ENCODE results near the gene UGDH.
A peak's percentile ranks its signal among the peaks of the same experiment; 100 is the strongest.
"Not testable (repeated sequence)": the region's sequence is repeated elsewhere in the genome, so short reads cannot be mapped to it uniquely, and the experiment has no call there.

UGDH gene

DNA sequence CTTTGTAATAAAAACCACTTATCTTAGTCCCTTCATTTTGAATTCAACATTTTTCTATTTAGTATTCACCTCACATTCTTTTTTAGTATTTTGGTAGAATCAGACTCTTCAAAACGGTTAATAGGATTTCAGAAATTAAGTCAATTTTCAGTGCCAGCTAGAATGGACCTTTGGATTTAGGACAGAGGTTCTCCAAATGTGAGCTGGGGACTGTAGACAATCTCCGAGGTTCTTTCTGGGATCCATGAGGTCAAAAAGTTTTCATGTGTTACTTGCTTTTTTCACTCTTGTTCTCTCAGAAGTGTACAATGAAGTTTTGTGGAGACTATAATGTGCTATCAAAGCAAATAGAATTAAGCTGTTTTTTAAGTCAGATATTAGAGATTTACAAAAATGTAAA, 2.3 kb upstream of the UGDH start:
- no peak for DNase-seq (ENCODE audit: low spot score)

DNA sequence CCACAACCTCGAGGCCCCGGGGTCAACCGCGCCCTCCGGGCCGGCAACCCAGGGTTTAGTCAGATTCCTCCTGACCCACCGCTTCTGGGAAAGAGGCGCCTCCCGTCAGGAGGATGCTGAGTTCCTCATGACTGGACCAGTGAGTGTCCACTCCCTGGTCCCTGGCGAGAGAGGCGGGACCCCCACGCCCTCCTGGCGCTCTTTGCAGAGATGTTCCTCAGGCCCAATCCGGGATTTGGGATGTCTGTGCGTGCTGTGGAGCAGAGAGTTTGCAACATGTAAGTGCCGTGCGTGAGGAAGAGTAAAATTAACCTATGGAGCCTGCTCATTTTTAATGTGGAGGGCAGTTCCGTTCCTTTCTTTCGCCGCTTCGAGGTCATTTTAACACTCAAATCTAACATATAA, 824 bp upstream of the UGDH start:
- DNase-seq (ENCODE audit: low spot score) = no peak

DNA sequence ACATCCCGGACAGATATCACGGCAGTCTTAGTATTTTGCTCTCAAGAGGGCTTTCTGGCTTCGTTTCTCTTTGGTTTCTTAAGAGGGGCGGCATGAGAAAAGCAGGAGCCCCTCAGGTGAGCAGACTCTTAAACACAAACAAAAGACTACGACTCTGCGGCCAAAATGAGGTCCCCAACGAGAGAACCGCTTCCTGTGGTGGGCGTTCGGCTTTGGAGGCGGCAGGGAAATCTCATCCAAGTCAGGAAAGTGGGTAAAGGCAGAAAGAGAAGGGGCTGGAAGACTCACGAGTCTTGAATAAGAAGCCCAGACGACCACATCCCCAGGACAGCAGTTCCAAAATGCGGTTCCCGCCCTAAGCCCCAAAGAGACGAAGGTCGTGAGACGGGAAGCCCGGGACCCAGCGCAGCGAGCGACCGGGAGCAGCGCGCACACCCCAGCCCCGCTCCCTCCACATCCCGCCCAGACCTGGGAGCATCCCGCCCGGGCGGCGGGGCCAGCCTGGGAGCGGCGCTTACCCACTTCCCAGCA, 409 bp downstream of the UGDH start:
- DNase-seq (ENCODE audit: low spot score) = peak; percentile 21

DNA sequence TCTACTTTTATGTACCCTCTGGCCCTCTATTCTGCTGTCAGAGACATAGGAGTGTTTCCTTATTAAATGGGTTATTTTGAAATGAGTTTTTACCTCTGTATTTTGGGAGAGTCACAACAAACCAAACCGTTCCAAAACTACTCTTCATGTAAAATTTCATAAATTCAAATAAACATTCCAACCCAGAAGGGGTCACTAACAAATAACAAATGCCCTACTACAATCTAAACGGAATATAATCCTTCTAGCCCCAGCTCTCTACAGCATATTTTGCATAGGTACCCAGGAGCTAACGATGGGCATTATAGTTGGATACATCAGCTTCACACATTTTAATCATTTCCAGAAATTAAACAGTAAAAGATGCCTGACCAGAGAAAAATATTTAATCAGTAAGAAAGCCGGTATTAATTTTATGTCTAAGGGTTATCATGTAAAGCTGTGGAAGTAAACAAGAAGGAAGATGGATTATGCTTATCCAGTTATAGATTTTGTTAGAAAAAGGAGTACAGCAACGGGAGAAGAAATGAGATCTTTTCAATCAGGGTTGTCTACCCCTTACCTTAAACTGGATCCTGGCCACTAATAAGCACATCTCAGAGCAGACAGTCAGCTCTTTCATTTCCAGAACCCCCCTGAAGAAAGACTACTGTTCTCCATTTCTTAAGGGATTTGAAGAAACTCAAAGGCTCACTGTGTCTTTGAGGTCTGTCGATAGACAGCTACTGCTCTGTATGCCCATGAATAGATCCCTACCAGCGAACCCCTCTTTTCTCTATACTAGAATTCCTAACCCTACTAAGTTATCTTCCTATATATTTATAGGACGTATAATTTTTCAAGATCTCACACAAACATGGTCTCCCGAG, 1.2 kb downstream of the UGDH start:
- no peak for DNase-seq (ENCODE audit: low spot score)

DNA sequence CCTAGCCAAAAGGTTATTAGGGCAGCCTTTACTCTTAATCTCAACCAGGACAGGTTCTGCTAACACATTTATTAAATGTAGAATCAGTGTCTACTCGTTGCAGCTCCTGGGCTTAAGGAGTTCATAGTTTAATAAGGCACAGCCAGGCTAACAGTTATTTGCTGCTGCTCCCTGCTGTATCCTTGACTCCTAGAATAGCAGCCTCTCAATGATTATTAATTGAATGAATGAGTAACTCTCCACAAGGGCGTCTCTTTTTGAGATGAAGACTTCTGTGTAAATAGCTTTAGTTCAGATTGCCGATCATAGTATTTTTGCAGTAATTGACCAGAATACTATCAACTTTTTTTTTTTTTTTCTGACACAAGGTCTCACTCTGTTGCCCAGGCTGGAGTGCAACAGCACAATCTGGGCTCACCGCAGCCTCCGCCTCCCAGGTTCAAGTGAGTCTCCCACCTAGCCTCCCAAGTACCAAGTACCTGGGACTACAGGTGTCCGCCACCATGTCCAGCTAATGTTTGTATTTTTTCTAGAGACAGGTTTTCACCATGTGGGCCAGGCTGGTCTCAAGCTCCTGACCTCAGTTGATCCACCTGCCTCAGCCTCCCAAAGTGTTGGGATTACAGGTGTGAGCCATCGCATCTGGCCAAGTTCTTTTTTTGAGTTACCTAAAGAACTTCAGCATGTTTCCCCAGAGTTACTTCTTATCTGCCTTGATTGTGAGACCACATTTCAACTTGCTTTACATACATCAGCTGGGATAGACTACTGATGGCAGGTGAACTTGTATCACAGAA, 2.9 kb downstream of the UGDH start:
- no peak for DNase-seq (ENCODE audit: low spot score)

DNA sequence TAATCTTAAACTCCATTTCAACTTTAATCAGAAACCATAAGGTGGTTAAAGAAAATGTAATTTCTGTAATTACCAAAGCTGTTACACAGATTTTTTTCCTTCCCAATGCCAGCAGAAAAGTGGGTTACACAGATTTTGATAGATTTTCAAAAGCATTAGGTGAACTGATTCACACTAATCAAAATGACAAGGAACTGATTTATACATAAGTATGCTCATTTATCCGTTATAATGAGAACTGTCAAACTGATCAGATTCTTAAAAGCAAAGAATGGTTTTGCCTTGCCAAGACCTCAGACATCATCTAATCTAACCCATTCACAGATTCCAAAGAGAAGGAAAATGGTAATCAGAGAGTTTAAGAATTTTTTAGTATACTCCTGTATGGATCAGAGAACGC, 5.2 kb downstream of the UGDH start:
- no peak for DNase-seq (ENCODE audit: low spot score)

DNA sequence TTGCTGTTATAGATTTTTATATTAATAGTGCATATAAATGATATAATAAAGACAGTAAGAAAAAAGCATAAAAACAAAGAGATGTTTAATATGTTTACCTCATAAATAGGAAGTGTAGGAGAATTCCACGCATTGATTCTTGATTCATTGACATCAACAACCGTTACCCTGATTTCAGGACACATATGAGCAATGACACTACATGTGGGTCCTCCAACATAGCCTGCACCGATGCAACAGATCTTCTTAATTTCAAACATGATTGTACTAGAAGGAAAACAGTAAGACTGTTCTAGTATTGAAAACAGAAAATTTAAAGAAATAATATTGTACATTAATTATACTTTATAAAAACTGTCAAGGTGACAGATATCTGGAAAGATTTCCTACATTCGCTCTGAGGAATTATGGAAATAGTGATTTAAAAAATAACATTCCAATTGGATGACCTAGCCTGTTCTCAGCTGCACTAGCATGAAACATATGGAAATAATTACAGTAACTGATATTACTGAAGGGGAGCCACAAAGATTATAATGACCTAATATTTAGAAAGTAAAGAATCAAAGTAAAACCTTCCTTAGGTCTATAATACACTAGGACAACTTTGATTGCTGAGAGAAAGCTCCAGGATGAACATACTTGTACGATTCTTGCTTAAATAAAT, 5.9 kb downstream of the UGDH start:
- DNase-seq (ENCODE audit: low spot score) = no peak

DNA sequence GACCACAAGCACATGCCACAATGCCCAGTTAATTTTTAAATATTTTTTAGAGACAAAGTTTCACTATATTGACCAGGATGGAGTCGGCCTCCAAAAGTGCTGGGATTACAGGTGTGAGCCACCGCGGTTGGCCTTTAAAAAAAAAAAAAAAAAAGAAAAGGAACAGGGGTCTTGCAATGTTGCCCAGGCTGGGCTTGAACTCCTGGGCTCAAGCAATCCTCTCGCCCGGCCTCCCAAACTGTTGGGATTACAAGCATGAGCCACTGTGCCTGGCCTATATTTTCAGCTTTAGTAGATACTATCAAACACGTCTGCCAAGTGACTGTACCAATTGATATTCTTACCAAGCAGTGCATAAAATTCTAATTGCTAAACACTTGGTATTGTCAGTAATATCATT, 8.8 kb downstream of the UGDH start:
- DNase-seq (ENCODE audit: low spot score) = no peak

DNA sequence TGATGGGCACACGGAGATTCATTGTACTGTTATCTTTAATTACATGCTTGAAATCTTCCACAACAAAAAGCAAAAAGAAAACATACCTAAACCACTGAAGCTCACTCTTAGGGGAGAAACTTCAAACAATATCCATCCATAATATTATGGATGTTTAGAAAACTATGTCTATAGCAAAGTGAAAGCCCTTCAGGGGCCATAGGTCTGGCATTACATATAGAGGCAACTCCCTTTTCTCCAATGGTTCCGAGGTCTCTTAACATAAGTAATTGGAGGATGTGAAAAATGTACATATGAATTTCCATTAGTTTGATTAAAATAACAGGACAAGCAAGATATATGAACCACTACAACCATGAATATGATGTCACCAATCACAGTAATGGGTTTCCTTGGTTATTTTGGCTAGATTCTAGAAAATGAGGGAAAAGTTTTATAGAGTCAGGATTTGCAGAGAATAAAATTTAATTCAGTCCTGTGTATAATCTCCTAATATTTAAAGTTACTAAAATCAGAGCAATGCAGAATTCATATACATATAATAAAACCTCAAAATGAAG, 10.8 kb downstream of the UGDH start:
- no peak for DNase-seq (ENCODE audit: low spot score)

DNA sequence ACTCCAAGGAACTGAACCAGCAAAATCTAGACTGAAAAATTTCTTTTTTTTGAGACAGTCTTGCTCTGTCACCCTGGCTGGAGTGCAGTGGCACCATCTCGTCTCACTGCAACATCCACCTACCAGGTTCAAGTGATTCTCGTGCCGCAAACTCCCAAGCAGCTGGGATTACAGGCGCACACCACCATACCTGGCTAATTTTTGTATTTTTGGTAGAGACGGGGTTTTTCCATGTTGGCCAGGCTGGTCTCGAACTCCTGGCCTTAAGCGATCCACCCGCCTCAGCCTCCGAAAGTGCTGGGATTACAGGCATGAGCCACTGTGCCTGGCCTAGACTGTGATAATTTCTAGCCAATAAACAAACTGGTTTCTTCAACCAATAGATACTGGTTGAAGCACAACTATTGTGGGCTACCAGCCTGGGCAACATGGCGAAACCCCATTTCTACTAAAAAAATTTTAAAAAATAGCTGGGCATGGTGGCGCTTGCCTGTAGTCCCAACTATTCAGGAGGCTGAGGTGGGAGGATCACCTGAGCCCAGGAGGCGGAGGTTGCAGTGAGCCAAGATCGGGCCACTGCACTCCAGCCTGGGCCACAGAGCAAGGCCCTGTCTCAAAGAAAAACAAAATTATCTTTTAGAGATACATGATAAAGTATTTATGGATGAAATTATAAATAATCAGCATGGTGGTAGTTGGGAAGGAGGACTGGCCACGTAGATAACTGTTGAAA, 11.4 kb downstream of the UGDH start:
- DNase-seq (ENCODE audit: low spot score) = not testable (repeated sequence)

DNA sequence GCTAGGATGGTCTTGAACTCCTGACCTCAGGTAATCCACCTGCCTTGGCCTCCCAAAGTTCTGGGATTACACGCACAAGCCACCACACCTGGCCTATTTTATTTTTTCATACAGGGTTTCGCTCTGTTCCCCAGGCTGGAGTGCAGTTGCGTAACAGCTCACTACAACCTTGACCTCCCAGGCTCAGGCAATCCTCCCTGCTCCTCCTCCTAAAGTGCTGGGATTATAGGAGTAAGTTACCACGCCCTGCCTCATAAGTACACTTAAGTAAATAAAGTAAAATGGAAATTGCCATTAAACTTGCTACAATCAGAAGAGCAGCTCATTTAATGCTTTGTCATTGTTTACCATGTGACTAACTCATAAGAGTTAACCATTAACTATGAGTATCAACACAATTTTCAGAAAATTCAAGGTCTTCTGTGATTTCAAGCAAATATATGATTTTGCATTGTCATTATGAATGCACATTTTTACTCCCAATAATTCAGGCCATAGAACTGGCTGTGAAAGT, 12.3 kb downstream of the UGDH start:
- DNase-seq (ENCODE audit: low spot score) = peak; percentile 42

DNA sequence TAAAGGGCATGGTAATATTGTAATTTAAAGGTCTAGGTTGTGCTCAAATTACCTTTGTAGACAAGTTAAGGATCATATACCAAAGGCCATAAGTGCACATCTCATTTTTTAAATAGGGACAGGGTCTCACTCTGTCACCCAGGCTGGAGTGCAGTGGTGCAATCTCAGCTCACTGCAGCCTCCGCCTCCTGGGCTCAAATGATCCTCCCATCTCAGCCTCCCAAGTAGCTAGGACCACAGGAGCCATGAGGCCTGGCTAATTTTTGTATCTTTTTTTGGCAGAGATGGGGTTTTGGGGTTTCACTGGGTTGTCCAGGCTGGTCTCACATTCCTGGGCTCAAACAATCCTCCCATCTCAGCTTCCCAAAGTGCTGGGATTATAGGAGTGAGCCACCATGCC, 13.0 kb downstream of the UGDH start:
- not testable (repeated sequence) for DNase-seq (ENCODE audit: low spot score)

DNA sequence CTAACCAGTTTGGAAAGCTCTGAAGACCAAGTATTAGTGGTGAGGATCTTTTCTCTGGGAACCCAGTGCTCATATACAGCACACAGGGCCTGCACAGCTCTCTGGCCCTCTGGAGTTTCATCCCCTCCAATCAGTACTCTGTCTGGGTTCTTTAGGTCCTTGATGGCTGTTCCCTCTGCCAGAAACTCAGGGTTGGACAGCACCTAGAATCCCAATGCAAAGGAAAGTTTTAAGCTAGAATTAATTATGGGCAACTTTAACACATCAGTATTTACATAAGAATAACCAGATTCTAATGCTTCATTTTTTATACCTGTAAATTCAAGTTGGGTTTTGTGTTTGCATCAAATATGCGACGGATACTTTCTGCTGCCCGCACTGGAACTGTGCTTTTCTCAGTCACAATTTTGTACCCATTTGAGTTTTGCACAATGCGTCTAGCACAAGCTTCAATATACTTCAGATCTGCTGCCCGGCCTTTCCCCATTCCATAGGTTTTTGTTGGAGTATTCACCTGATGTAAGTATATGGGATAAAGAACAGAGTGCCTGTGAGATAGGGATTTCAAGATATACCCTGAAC, 16.8 kb downstream of the UGDH start:
- no peak for DNase-seq (ENCODE audit: low spot score)

DNA sequence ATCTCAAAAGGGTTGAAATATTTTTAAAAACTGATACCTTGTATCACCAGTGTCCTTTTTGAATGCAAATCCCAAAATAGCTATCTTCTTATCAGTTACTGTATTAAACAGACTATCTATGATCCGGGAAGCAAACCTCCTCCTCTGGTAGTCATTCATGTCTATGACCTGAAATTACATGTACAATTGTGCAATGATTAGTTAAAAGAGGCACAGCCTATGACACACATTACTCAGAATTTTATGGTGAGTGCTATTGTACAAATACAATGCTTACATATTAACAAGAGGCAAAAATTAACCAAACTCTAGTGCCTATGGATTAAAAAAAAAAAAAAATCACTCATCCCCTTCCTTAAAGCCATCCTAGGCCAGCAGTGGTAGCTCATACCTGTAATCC, 21.7 kb downstream of the UGDH start:
- DNase-seq (ENCODE audit: low spot score) = no peak

DNA sequence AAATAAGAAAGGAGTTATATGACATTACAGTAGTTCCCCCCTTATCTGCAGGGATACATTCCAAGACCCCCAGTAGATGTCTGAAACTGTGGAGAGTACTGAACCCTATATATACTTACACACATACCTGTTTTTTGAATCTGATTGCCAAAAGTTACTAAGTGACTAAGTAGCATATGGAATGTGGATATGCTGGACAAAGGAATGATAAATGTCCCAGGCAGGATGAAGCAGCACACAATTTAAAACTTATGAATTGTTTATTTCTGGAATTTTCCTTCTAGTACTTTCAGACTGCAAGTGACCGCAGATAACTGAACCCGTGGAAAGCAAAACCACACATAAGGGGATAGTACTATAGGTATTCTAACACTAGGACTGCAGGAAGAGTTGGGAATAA, 22.7 kb downstream of the UGDH start:
- DNase-seq (ENCODE audit: low spot score) = no peak

DNA sequence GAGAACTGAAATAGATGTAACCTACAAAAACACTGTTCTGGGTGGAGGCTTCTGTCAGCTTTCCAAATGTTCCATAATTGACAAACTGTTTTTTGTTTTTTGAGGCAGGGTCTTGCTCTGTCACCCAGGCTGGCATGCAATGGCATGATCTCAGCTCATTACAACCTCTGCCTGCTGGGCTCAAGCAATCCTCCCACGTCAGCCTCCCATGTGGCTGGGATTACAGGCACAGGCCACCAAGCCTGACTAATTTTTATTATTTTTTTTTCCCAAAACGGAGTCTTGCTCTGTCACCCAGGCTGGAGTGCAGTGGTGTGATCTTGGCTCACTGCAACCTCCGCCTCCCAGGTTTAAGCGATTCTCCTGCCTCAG, 24.6 kb downstream of the UGDH start:
- DNase-seq (ENCODE audit: low spot score) = not testable (repeated sequence)

DNA sequence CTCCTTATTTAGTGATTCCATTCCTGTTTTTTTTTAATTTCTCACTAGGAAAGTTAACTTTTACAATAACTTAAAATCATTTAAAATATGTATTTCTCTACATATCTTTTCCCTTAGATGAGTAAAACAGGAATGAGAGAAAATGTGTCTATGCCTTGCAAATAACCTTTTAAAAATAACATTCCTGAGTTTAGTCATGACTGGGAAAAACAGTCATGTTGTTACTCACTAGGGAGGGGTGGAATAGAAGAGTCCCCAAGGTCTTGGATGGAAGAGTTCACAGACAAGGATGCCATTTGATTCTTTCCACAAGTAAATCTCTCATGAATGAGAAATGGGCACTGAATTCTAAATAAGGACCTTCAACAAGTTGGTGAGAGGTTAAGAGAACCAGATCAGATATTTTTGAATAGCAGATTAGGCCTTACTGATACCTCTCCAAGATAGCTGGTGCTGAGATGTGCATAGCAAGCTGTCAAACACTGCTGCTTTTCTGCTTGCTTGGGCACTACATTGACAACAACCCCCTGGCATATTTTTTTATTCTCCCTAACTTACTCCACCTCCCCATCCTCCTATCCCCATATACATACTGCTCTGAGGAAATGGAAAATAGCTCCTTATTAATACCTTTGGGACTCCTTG, 25.1 kb downstream of the UGDH start:
- no peak for DNase-seq (ENCODE audit: low spot score)

DNA sequence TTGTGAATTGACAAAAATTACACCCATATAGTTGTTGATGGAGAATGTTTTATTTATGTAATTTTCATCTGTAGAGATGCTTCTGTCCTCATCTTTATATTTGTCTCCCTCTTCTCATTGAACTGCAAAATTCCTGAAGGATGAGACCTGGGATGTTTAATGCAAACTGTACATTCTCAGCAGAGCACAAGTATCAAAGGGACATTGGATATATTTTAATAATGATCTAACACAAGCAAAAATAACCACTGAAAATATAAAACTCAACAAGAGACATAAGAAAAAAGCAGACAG, 28.6 kb downstream of the UGDH start:
- DNase-seq (ENCODE audit: low spot score) = no peak

DNA sequence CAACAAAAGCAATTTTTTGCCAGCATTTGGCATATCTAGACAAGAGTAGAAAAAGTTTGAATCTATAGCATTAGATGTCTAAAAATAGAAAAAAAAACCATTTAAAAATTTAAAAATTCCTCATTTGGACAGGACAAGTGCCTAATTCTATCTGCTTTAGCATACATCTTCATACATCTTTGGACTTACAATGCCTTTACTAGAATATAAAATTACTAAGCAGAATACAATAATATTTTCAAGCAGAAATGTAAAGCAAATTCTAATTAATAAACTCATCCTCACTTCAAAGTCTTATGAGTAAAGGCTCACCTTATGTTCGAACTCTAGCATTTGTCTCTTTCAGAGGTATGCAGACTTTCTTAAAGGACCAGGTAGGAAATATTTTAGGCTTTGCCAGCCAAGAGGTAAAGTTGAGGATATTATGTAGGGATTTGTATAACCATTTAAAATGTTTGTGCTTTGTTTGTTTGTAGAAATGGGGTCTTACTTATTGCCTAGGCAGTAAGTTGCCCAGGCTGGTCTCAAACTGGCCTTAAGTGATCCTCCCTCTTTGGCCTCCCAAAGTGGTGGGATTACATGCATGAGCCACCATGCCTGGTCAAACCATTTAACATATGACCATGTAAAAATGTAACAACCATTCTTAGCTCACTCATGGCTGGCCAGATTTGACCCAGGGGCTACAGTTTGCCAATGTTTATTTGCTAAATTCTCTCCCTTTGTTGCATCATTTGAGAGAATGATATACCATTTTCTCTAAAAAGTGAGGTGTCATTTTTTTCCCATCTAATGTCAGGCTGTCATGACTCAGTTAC, 29.1 kb downstream of the UGDH start:
- DNase-seq (ENCODE audit: low spot score) = no peak
